Medulla oblongata (tissue), 1 donor: Measurements from ENCODE around the gene TTLL10.

ENCODE experiments used
- DNase-seq: peaks from one replicate; pipeline ENCODE4 v3.0.0-alpha.2; 2015; ENCODE audit errors: extremely low spot score

TTLL10 gene

DNA sequence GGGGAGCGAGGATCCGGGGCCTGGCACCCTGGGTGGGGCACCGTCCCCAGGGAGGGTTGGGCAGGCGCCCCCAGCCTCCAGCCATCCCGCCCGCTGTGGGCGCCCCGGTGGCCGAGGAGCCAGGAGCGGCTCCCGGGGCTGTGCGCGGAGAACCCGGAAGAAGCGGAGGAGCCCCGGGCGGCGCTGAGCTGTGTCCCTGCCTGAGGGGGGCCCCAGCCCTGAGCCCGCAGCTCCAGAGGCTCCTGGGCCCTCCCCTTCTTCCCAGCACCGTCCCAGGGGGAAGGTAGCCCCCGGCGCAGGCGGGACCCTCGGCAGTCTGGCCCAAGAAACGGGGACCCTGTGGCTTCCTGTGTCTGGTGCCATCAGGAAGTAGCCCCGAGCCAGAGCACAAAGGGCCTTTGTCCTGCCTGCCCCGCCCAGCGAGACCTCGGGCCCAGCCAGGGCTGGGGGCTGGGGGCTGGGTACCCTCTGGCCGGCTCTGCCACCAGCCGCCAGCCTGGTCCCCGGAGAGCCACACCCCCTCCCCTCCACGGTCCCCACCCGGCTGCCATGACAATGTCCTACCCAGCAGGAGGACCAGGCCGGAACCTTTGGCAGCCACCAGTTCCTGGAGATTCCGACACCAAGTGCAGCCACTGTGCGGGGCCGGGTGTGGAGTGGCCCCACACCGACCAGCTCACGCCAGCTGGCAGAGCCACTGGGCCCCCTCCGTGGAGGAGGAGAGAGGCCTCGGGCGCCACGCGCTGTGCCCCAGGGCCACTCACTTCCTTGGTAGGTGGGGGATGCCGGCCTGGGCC, 15.6 kb upstream of the TTLL10 start:
- DNase-seq: peak; percentile 82

DNA sequence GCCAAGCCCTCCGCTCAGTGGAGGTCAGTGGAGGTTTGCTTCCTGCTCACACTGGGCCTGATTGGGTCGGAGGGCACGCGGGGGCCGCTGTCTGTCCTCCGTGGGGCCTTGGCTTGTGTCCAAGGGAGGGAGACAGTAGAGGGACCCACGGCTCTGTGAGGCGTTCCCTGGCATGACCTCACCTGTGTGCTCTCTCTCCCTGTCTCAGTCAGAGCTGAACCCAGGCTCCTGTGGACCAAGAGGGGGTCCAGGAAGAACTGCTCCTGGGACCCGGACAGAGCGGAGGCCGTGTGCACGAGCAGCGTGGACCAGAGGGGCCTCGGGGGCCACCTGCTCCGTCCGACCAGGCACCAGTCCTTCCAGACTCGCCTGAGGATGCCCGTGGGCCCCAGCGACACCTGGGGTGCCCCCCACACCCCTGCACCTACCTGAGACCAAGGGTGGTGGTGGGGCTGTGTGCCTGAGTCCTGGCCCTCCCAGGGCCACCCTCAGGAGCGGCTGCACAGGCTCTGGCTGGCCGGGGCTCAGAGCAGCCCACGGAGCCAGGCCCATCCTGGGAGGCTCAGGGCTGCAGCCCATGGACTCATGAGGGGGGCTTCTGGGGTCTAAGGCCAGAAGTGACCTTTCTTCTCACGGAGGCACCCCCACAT, 13.3 kb upstream of the TTLL10 start:
- DNase-seq: no peak

DNA sequence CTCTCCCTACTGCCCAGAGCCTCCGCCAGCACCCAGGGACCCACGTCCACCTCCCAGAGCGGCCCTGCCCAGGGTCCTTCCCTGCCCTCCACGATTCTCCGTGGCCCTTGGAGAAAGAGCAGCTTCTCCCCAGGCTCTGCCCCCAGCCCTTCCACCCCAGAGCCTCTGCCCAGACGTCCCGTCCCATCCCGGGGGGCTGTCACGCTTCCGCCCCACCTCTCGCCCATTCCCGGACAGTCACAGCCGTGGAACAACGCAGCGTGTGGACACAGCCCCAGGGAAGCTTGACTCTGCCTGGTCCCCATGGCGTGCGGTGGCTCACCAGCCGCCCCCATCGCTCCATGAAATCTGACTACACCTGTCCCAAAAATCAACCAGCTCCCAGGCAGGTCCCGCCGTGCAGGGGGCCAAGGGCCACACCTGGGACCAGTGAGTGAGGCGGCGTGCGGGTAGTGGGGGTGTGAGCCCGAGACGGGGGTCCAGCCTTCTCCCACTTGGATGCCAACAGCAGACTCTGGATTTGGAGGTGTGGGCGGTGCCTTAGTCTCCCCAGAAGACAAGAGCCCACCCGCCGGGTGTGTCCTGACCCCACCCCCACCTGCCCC, 12.5 kb upstream of the TTLL10 start:
- no peak for DNase-seq

DNA sequence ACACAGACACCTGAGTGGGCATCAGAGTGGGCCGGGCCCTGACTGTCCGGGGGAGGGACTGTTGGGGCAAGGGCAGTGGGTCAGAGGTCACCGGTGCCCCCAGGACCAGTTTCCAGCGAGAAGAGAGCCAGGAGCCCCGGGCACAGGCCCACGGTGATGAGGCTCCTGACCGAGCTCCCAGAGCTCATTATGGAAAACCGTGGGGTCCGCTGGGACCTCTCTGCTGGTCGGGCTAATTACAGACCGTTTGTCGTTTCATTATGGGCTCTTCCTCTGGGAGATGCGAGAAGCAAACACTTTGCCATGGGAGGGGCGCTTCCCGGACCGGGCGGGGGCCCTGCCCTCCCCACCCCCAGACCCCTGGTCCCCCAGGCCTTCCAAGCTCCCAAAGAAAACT, 12.0 kb upstream of the TTLL10 start:
- DNase-seq: no peak

DNA sequence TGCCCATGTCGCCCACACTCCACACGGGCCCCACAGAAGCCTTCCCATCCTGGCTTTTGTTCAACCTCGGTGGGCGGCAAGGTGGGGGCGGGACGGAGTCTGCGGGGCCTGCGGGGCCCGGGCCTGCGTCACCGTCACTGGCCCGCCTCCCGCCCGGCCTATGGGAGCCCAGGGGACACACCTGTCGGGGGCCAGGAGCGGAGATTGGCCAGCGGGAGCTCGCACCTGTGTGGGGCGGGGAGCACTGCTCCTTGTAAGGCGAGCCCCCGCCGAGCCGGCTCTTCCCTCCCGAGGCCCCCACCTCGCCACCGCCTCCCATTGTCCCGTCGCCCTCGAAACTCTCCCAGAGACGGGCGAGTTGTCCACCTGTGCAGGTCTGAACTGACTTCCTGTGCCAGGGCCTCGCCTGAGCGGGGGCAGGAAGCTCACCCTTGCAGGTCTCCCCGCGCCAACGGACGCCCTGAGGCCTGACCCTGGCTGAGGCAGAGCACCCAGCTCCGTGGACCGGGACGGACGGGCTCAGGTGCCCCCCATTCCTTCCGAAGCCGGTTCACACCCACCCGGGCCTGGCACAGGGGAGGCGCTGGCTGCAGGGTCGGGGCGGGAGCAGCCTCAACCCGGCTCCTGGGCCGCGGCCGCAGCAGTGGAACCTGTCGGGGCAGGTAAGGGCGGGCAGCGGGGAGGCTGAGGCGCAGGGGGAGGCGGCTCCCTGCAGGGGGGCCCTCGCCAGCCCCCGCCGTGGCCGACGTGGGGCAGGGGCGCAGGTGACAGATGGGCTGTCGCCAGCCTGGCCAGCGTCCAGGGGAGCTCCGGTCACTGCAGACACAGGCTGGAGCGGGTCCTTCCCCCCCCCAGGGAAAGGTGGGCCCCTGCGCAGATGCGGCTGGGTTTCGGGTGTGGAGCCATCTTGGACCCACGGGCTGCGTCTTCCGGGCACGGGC, 10.8 kb upstream of the TTLL10 start:
- no peak for DNase-seq

DNA sequence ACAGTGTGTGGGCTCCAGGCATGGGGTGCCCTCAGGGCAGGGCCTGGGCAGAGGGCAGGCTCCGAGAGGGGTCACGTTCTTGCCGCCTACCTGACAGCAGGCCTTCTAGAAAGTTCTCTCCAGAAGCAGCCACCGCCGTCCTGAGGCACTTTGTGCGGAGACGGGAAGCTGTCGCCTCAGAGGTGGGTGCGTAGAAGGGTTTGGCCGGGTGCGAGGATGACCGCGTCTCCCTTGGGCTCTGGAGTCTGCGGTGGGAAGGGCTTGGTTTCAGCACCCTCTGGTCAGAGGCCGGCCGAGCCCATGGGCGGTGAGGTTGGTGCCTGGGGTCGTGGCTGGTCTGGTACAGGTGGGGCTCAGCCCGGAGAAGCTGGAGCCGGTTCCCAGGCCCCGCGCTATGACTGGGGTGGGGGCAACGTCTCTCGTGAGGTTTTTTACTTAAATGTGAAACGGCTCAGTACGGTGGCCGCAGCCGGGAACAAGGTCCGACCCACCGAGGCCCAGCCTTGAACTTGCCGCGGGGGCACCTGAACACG, 10.1 kb upstream of the TTLL10 start:
- DNase-seq: no peak

DNA sequence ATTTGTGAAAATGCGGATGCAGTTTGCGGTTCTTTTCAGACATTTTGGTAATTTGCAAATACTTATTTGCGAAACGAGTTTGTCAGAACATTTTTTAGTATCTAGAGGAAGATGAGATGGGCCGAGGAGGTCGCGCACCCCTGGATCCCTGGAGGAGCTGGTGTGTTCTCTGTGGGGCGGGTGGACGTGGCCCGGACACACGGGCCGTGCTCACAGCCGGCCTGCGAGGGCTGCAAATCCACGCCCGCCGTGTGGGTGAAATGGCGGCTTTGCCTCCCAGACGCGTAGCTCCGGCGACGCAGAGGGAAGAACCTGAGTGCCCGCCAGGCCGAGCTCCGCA, 9.3 kb upstream of the TTLL10 start:
- DNase-seq: no peak

DNA sequence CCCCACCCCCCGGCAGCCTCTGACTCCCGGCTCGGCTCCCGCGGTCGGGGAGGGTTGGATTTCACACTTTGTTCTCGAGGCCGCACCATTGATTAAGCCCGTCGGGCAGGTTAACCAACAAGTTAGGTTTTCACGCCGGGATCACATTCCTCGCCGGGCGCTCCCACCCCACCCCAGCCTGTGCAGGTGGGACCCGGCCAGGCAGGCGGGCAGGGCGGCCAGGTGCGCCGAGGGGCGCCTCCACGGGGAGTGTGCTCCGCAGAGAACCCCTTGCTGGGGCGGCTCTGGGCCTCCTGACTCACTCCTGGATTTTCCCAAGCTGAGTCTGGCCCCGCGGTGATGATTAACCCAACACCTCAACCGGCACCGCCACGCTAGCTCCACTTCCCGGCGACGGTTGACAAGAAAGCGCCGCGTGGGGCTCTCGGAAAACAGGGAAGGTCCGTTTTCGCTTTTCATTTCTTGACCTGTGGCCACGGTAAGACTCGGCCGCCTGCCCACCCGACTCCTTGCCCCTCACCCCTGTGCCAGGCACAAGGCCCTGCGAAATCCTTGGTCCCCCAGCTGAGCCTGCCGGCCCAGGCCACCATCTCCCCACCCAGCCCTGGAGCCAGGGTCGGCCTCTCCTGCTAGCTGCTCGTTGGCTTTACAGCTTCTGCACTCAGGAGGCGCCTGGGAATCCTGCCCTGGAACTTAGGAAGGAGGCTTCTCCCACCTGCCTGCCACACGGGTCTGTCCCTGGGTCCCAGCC, 8.8 kb upstream of the TTLL10 start:
- DNase-seq: no peak

DNA sequence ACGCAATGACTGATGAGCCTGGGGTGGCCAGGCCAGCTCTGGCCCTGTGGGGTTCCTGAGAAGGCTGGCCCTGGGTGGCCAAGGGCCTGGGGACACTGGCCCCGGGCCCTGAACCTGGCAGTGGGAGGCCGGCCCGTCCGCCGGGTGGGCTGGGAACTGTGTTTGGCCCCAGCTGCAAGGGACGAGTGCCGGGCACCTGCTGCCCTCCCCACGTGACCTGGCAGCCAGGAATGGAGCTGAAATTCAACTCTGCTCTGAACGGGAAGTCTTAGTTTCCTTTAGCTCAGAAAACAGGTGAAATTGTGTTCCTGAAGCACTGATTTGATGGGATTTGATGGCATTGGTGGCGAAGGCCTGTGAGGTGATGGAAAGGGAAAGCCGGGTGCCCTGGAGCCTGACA, 8.2 kb upstream of the TTLL10 start:
- DNase-seq: no peak

DNA sequence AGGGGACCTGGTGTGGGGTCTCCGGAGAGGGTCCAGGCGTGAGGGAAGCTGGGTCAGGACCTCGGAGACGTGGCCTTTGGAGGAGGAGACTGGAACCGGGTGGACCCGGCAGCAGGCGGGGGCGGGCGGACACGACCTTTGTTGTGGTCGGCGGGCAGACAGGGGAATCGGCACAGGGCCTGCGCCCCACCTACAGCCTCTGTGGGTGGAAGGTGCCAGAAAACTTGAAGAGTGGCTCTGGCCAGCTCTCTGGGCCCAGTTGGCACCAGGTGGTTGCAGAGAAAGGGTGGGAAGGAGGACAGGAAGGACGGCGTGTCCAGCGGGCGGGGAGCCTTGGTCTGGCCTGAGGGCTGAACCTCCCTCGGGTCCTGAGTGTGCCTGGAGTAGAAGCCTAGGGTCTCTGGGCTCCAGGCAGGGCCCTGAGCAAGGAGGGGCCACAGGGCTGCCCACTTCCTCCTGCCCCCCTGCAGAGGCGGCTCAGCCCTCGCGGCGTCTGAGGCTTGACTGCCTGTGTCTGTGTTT, 7.7 kb upstream of the TTLL10 start:
- DNase-seq: no peak

DNA sequence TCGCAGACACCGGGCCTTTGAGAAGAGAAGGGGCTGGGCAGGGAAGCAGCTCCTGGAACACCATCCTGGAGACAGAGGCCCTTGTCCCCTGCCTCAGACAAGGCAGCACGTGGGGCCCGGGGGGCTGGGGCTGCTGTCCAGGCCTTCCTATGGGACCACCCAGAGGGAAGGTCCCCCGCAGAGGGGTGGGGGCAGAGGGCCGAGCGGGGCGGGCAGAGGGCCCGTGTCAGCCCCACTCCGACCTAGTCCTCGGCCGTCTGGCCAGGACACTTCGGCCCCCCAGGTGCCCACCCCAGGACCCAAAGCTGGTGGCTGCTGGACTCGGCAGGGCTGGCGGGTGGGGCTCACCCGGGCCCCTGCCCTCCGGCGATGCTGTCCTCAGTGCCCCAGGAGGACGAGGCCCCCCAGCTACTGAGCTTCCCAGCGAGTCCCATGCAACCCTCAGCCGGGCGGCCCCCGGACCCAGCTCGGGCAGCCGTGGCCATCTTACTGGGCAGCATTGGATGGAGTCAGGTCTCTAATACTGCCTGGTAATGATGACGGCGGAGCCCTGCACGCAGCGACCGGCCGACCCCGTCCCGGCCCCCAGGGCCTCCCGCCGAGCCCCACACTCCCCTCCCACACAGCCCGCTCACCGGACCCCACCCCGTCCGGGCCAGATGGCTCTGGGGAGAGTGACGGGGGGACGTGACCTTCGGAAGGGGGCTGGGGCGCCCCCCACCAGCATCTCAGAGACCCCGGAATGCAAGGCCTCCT, 6.9 kb upstream of the TTLL10 start:
- no peak for DNase-seq

DNA sequence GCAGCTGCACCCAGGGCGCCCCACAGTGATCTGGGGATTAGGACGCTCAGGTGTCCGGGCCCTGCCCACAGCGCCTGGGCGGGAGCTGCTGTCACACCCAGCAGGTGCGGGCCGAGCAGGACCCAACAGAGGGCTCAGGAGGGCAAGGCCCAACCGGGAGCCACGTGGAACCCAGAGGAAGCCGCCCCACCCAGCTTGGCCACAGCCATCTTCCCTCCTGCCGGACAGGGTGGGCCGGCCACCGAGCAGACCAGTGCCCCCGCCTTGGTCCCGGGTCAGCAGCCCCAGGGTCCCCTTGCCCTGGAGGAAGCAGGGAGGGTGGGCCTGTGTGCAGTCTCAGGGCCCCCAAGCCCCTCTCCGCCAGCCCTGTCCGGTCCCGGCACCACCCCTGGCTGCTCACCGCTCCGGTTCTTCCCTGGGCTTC, 6.3 kb upstream of the TTLL10 start:
- no peak for DNase-seq

DNA sequence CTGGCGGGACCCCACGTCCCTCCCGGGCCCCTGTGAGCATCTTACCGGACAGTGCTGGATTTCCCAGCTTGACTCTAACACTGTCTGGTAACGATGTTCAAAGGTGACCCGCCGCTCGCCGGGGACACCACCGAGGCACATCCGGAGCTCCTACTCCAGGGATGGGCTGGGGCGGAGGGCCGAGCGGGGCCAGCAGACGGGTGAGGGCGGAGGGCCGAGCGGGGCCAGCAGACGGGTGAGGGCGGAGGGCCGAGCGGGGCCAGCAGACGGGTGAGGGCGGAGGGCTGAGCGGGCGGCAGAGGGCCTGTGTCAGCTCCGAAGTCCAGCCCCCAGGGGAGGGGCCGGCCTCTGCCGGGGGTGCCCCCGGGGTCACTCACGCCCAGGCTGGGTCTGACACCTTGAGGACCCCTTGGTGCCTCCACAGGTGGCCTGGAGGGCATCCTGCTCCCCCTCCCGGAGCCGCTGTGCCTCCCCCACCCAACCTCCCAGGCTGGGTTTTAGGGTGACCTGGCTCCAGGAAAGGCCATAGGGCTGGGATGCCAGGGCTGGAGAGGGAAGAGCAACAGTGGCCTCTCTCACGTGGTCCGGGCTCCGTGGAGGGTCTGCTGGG, 5.7 kb upstream of the TTLL10 start:
- no peak for DNase-seq

DNA sequence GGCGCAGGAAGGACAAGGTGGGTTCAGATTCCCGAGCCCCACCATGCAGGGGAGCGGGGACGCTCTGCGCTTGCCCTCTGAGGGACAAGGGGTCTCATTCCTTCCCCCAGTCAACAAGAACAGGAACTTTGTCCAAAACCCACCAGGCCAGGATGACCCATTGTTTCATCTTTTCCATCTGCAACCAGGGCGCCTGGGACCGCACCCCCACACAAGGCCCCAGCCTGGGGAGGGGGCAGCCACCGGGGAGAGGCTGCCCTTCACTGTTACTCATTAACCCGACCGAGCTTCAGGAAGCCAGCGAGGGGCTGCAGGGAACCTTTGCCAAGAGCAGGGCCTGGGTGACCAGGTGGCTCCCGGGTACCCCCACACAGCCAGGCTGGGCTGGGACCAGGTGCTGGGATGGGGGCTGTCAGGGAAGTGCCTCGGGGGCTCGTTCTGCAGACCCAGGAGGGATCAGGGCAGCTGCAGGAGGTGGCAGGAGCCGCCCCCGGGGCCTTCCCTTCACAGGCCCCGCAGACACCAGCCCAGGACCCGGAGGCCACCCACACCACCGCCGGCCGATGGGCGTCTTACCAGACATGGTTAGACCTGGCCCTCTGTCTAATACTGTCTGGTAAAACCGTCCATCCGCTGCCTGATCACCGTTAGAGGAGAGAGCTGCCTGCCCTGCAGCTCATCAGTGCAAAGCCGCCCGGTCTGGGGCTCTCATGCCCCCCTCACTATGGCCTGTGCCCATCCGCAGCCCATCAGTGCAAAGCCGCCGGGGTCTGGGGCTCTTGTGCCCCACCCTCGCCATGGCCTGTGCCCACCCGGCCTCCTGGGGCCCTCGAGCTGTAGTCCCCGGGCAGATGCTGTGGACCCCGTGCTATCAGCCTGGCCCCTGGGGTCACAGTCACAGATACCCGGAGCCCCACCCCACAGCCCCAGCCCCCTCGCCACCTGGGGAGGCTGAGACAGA, 4.9 kb upstream of the TTLL10 start:
- no peak for DNase-seq

DNA sequence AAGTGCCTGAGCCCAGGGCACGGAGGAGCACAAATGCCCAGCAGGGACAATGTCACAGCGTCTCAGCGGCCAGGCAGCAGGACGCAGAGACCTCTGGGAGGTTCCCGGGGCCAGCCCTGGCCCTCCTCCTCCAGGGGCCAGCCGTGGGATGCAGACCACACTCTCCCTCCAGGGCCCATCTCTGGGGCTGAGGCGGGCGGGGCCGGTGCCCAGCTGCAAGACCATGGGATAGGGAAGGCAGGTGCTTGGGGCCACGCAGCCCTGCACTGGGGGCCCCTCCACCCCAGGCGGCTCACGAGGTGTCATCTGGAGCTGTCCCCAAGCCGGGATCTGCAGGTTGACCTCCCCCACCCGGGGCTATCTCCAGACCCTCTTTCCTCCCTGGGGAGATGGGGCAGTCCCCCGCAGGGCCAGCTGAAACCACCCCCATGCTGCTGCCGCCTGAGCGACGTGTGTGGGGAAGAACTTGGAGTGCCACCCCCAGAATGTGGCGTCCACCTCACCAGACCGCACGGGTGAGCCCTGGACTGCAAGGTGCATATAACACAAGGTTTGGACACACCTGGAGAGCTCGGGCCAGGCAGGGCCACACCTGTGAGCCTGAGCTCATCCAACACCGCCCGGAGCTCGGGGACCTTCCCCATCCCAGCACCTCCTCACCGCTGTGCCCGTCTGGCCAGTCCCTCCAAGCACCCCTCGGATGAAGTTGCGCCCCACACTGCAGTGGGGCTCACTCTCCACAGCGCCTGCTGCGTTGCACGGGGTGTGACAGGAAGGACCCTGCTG, 4.1 kb upstream of the TTLL10 start:
- no peak for DNase-seq

DNA sequence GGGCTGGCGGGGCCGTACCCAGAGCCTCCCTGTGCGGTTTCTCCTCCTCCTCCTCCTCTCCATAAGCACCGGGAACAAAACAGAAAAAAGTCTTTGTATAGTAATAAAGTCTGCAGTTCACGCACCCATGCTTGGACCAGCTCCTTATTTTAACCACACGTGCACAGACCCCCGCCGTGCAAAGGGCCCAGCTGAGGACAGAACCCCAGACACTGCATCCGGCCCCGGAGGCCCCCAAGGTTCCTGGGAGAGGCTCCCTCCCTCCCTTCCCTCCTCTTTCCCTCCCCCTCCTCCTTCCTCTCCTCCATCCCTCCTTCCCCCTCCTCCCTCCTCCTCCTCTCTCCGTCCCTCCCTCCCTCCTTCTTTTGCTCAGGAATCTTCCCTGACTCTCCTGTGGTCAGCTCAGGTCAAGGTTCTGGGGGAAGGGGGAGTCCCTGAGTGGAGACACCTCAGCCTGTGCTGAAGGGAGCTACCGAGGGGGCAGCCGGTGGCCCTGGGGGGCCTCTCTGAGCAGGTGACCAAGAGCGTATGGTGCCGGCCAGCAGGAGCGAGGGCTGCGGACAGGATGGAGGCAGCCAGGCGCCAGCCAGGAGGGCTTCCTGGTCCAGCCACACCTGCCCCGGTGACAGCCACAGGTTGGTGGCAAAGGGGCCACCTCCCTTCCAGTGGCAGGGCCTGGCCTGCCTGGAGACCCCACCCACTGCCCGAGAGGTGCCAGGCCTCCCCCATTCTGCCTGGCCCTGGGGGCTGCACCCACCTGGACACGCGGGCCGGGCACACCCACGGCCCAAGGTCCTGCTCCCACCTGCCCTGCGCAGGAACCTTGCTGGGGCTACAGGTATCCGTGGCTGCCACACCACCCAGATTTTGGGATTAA, 3.2 kb upstream of the TTLL10 start:
- no peak for DNase-seq

DNA sequence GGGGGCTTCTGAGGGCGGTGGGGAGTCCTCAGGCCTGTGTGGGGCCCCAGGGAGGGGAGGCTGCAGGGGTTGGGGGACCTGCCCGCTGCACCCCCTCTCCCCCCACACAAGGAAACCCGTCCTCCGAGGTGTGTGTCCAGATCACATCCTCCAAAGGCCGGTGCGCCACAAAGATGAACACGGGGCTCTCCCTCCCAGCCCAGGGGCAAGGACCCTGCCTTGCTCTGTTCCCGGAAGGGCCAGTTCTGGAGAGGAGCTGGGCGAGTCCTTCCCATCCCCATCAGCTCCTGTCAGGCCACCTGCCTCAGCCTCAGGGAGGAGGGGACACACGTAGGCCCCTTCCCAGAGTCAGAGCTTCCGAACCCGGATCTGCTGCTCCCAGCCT, 2.5 kb upstream of the TTLL10 start:
- no peak for DNase-seq
